Coronary artery (tissue), 2 donors: Measurements from ENCODE around the gene MARCKSL1.

ENCODE experiments used
- DNase-seq: peaks from one replicate; pipeline ENCODE4 v3.0.0-alpha.2; 2017; ENCODE audit warnings: low spot score
- H3K27ac ChIP-seq, 2 donors: fragments of 200-600 bp; sonication (generic); one replicate each; pipeline ENCODE4 v1.5.1; 2016 to 2019
- H3K4me3 ChIP-seq: fragments of 200-600 bp; sonication (generic); 2 replicates; pipeline ENCODE4 v1.5.1; 2016; ENCODE audit warnings: mild to moderate bottlenecking, moderate library complexity
- TF ChIP-seq, protein P1 (sequence below): fragments of 200-600 bp; sonication (generic); IDR thresholded peaks from one replicate; pipeline ENCODE4 v1.5.1; 2019; ENCODE audit warnings: antibody characterized with exemption

MARCKSL1 gene

DNA sequence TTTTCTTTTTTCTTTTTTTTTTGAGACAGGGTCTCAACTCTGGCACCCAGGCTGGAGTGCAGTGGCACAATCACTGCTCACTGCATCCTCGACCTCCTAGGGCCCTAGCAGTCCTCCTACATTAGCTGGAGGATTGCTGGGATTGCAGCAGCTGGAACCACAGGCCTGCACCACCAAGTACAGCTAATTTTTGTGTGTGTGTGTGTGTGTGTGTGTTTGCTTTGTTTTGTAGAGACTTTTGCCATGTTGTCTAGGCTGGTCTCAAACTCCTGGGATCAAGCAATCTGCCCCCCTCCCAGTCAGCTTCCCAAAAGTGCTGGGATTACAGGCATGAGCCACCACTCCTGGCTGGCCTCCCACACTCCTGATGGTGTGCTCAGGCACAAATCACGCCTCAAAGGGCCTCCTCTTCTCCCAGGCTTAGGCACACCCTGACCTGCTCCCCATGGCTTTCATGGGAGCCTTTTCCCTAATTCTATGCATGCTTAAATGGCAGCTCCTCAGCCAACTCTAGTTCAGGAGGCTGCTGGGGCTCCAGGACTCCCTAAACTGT is 16.9 kb upstream of the MARCKSL1 start:
- H3K4me3 ChIP-seq = no peak overlapping the region
- H3K27ac ChIP-seq = peak overlapping the region in 1 of 2 donors; percentile 79
- TF ChIP-seq, protein P1, sequence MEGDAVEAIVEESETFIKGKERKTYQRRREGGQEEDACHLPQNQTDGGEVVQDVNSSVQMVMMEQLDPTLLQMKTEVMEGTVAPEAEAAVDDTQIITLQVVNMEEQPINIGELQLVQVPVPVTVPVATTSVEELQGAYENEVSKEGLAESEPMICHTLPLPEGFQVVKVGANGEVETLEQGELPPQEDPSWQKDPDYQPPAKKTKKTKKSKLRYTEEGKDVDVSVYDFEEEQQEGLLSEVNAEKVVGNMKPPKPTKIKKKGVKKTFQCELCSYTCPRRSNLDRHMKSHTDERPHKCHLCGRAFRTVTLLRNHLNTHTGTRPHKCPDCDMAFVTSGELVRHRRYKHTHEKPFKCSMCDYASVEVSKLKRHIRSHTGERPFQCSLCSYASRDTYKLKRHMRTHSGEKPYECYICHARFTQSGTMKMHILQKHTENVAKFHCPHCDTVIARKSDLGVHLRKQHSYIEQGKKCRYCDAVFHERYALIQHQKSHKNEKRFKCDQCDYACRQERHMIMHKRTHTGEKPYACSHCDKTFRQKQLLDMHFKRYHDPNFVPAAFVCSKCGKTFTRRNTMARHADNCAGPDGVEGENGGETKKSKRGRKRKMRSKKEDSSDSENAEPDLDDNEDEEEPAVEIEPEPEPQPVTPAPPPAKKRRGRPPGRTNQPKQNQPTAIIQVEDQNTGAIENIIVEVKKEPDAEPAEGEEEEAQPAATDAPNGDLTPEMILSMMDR = no peak
- DNase-seq = no peak

DNA sequence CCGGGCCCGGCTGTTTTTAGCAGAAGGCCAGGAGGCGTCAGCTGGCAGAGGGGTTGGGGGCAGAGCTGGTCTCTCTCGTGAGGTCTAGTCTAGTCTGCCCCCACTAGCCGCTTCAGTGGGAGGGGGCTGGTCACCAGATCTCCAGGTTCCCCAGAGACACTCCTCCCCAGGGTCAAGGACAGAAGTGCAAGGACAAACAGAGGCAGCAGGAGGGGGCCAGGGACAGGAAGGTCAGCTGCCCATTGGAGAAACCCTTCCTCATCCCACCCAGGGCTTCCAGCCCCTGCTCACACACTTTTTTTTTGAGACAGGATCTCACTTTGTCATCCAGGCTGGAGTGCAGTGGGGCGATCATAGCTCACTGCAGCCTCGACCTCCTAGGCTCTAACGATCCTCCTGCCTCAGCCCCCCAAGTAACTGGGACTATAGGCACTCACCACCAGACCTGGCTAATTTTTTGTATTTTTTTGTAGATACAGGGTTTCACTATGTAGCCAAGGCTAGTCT is 16.3 kb upstream of the MARCKSL1 start:
- Histone ChIP-seq H3K4me3 (peak overlapping the region; percentile 95), H3K27ac (peak overlapping the region; percentile 94 to 97)
- TF ChIP-seq, protein P1 = no peak
- DNase-seq = no peak

DNA sequence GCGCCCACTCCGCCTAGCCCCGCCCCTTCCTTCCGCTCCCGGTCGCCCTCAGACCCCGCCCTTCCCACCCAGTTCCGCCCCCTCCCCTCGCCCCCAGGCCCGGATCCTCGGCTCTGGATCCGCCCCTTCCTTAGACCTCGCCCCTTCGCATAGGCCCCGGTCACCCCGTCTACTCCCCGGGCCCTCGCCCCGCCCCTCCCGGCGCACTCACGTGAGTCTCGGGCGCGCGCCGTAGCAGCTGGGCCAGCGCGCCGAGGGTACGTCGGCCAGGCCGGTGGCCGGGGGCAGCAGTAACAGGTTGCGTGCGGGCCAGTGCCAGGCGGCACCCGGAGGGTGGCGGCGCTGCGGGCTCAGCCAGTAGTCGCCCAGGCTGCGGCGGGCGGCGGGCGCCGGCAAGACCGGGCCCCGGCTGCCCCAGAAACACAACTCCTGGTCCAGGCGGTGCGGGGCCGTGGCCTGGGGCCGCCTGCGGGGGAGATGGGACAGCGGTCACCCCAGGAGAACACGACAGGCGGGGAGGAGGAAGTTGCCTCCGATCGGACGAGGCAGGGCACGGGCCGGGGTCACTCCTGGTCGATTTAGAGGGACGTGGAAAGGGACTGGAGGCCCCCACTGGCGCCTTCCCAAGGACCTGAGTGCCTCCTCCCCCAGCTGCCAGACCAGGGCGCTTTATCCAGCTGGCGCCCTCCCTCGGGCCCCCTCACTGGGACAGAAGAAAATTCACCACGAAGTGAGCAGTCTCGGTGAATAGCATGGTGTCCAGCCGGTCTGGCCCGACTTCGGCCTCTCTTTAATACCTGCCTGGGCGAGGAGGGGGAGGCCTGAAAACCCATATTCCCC is 15.6 kb upstream of the MARCKSL1 start:
- Histone ChIP-seq H3K27ac (peak overlapping the region; percentile 94 to 97), H3K4me3 (peak overlapping the region; percentile 95)
- TF ChIP-seq, protein P1 = peak; percentile 6
- peak; percentile 93 for DNase-seq

DNA sequence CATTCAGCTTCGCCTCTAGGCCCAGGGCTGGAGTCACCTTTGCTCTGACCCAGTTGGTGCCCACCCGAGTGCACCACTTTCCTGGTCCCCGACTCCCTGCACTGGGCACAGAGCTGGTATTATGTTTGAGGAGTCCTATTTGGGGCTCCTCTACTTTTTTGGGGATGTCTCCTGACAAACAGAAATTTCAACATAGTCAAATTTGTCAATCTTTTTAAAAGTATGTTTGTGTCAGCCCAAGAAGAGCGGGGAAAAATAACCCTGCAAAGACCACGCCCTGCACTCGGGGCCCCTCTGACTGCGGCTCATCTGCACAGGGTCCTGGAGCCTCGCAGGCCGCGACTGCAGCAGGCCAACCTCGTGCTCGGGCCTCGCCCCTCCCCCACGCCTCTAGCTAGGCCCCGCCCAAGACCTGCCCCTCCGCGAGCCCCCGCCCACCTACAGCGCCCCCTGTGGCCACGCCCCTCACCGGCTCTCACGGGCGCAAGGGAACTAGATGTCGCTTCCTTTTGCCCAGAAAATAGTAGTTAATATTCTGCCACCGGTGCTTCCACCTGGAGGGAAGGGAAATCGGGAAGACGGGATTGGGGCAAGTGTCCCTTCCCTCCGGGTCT is 14.9 kb upstream of the MARCKSL1 start:
- DNase-seq = peak; percentile 85
- peak overlapping the region; percentile 94 to 97 for H3K27ac ChIP-seq
- TF ChIP-seq, protein P1 = peak; percentile 54

DNA sequence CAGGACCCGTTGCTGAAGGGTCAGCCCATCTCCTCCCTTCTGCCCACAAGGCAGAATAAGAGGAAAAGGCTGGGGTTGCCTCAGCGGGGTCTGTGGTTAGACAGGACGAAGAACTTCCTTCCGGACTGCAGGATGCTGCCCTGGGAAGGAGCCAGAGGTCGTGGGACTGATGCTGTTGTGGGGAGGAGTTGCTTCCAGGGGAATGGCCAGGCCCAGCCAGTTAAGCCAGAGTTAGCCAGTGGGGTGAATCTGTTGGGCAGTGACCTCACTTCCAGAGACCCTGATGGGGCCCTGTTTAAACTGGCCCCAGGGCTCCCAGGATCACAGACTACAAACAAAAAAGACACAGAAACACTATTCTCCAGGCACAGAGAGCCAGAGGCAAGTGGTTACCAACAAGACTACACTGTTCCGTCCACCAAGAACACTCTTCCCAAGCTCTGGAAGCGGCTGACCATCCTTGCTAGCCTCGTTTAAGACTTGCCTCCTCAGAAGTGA is 13.2 kb upstream of the MARCKSL1 start:
- H3K27ac ChIP-seq = peak overlapping the region in 1 of 2 donors; percentile 12
- no peak overlapping the region for H3K4me3 ChIP-seq
- TF ChIP-seq, protein P1 = no peak
- no peak for DNase-seq

More for the DNA sequence above, 14.9 kb upstream of the MARCKSL1 start:
- peak overlapping the region; percentile 95 for H3K4me3 ChIP-seq

DNA sequence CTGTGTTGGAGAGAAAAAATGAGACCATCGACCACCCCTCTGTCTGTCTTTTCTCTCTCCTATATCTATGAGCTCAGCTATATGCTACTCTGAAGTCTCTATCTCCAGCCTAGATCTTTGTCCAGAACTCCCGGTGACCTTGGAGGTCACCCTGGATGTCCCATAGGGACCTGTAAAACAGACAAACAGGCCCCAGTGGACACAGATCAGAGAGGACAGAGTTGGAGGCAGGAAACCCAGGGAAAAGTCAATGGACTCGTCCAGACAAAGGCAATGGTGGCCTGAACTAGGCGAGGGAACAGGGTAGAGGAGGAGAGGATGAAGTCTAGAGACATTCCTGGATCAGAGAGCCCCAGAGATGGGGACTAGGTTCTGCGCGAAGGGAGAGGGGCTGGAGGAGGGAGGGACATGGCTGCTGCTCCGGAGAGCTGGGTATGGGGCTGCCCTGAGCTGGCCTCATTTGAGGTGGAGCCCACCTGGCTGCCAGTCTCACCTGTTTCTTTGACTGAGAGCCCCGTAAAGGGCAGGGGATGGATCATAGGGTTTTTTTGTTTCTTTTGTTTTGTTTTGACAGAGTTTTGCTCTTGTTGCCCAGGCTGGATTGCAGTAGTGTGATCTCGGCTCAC is 10.6 kb upstream of the MARCKSL1 start:
- no peak for DNase-seq
- Histone ChIP-seq H3K27ac (no peak overlapping the region), H3K4me3 (no peak overlapping the region)
- TF ChIP-seq, protein P1 = no peak
